Measurements from ENCODE around the gene B3GALT5. TPM values are rescaled to one million over a fixed set of nuclear protein-coding genes. Genes with fewer than 3 reads are reported as not detected.

B3GALT5 gene
- total and polyA plus RNA-seq, 12 donors = 0.07 to 0.60 (median 0.25) TPM; not detected in 2

GRCh38 chr21:39673736-39674135 lies 61.0 kb downstream of the B3GALT5 start:
- Histone ChIP-seq H3K27ac (no peak overlapping the region), H3K36me3 (replicated peaks in 1 of 2) (no peaks in the 10 kb centered on the region), H3K4me3 (no peak overlapping the region), H3K27me3 (no peaks in the 10 kb centered on the region), H3K9me3 (replicated peaks in 1 of 3) (no peaks in the 10 kb centered on the region), H3K4me1 (replicated peaks in 1 of 2) (no peaks in the 10 kb centered on the region)
- no peak for DNase-seq
- intact Hi-C loops (cut with DNase I) = no loop called here
- TF ChIP-seq POLR2A (IDR thresholded peaks at IDR 0.05) = no peak
- no peak for TF ChIP-seq CTCF (IDR thresholded peaks at IDR 0.05)
- WGBS, 4 donors = 82 to 88% (median 83%) methylated on average over 8 to 11 of the region's 11 CpGs

- Histone ChIP-seq H3K36me3 (replicated peaks in 1 of 2) (no peaks in the 10 kb centered on the region), H3K27ac (no peak overlapping the region), H3K9me3 (replicated peaks in 1 of 3) (no peaks in the 10 kb centered on the region), H3K4me1 (replicated peaks in 1 of 2) (no peaks in the 10 kb centered on the region), H3K27me3 (no peaks in the 10 kb centered on the region), H3K4me3 (no peak overlapping the region)
- no peak for TF ChIP-seq POLR2A (IDR thresholded peaks at IDR 0.05)
- TF ChIP-seq CTCF (IDR thresholded peaks at IDR 0.05) = no peak
- DNase-seq = no peak
- 62 to 76% (median 76%) methylated on average over 8 to 10 of the region's 10 CpGs for WGBS, 4 donors
- intact Hi-C loops (cut with DNase I) = no loop called here
These were observed 62.1 kb downstream of the B3GALT5 start for GRCh38 chr21:39674801-39675200.

GRCh38 chr21:39675590-39675989 lies 62.9 kb downstream of the B3GALT5 start:
- intact Hi-C loops (cut with DNase I) = no loop called here
- no peak overlapping the region for H3K4me3 ChIP-seq
- WGBS, 4 donors = 87 to 93% (median 90%) methylated on average over 12 of the region's 12 CpGs
- no peaks in the 10 kb centered on the region for H3K27me3 ChIP-seq
- peak overlapping the region in 1 of 5 donors; percentile 17 for H3K27ac ChIP-seq
- no peak for DNase-seq
- no peaks in the 10 kb centered on the region for H3K4me1 ChIP-seq (replicated peaks in 1 of 2)
- H3K36me3 ChIP-seq (replicated peaks in 1 of 2) = no peaks in the 10 kb centered on the region
- H3K9me3 ChIP-seq (replicated peaks in 1 of 3) = no peaks in the 10 kb centered on the region
- TF ChIP-seq POLR2A (IDR thresholded peaks at IDR 0.05) (no peak), CTCF (IDR thresholded peaks at IDR 0.05) (no peak)

GRCh38 chr21:39675993-39676661 lies 63.4 kb downstream of the B3GALT5 start:
- no peaks in the 10 kb centered on the region for H3K36me3 ChIP-seq (replicated peaks in 1 of 2)
- H3K4me1 ChIP-seq (replicated peaks in 1 of 2) = no peaks in the 10 kb centered on the region
- H3K27ac ChIP-seq = peak overlapping the region in 1 of 5 donors; percentile 62
- peak in 1 of 7 donors; percentile 89 for DNase-seq
- intact Hi-C loops (cut with DNase I) = no loop called here
- no peak for TF ChIP-seq POLR2A (IDR thresholded peaks at IDR 0.05)
- no peak for TF ChIP-seq CTCF (IDR thresholded peaks at IDR 0.05)
- H3K4me3 ChIP-seq = no peak overlapping the region
- H3K9me3 ChIP-seq (replicated peaks in 1 of 3) = no peaks in the 10 kb centered on the region
- WGBS, 4 donors = 63 to 70% (median 67%) methylated on average over 14 of the region's 14 CpGs
- H3K27me3 ChIP-seq = no peaks in the 10 kb centered on the region

All from adrenal gland (tissue), 12 donors.